Germinal center (tissue), 1 donor: Measurements from ENCODE around the gene SCRN2.

ENCODE experiments used
- DNase-seq: peaks from one replicate; pipeline ENCODE4 v3.0.0; 2012; ENCODE audit warnings: mixed read lengths, low spot score

Gene SCRN2

GRCh38 chr17:47840742-47841487 is at the start of gene SCRN2:
Gene SCRN2, minus strand, starts transcription at chr17:47841273. Its CDS starts 430 bp downstream, at chr17:47840843.
- DNase-seq, result peak; percentile 88

GRCh38 chr17:47889734-47890529 is 48.9 kb upstream of the SCRN2 start:
- peak; percentile 74 for DNase-seq

GRCh38 chr17:47888293-47888692 is 47.2 kb upstream of the SCRN2 start:
- no peak for DNase-seq

DNA sequence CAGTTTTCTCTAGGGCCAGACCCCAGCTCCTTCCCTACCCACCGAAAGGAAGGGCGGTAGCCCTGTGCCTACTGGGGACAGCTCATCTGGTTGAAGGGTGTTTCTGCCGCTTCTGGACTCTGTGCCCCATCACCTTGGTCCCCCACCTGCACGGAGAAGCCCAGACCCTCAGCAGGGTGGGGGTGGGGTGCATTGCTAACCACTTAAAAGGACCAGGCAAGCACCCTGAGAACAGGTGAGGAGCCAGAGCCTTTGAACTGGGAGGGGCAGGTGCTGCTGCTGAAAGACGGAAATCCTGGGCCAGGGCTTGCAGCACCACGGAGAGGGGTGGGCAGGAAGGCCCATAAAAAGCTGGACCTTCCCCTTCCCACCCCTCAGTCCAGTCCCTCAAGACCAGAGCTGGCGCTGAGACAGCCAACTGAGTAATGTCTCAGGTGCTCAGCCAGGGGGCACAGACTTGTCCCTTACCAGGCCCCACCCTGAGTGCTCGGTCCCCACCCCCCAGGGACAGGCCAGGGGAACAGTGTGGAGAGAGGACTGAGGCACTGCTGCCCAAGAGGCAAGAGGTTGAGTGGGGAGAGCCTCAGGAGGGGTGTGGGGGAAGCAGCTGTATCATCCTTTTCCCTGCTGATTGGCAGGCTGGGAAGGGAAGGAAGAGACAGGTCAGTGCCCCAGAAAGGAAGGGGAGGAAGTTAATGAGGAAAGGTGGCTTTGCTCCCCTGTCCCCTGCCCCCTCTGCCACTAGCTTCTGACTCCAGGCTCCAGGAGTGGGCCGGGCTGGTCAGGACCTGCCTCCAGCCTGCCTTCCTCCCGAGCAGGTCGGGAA is 44.0 kb upstream of the SCRN2 start:
- DNase-seq, result no peak

DNA sequence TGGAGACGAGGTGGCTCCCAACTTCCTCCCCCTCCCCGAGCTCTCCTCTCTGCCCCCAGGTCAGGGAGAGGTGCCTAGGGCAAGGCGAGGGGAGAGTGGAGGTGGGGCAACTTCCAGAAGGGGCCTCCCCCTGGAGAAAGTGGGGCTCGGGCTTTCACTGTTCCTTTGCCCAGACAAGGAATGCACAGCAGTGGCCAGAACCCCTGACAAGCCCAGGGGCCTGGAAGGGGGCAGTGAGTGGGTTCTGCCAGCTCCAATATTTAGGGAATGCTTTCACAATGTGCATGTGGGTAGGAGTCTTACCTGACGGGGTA is 43.3 kb upstream of the SCRN2 start:
- DNase-seq, result no peak

GRCh38 chr17:47883589-47884426 is 42.7 kb upstream of the SCRN2 start:
- no peak for DNase-seq

DNA sequence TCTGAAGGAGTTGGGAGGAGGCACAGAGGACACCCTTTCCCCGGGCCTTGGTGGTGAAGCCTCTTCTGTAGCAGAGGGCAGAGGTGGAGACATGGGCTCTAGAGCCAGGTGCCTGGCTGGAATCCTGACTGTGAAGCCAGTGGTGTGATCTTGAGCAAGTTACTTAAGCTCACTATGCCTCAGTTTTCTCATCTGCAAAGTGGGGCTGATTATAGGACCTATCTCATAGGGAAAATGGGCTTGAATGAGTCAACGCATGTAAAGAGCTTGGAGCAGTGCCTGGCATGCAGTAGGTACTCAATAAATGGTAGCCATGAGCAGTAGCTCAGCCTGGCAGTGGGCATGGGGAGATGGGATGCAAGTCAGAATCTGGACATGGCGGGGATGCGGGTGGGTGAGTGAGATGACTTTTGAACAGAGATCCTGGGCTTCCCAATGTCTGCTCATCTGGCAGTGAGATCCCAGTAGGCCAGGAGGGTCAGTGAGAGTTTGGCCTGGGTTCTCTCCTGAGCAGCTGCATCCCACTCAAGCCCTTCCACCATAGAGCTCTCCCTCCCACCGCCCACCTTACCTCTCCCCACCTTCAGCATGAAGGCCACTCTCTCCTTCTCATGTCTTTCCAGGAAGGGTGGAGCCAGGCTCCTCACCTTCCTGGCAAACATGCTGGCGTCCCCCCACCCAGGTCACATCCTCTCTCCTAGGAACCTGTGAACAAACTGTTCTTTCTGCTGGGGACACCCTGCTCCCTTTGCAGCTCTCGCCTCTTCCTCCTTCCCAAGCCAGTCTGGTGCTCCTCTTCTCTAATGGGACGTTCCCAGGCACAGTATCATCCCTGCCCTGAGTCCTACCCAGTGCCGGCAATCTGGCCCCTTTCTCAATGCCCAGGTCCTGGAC is 41.9 kb upstream of the SCRN2 start:
- no peak for DNase-seq

DNA sequence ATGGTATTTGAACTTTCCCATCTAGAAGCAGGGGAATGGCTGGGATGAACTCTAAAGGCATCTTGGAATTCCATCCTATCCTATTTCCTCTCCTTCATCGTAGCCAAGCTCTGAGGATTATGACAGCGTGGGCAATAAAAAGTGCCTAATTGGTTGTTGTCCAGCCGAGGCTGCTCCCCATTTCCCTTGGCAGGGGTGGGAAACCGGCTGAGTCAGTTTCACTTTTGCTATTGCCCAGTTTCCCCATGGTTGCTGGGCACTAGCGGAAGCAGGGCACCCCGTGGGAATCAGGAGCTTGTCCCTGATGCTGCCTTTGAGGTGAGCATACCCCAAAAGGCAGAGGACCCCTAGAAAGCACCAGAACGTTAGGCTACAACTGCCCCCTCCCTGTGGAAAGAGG is 41.2 kb upstream of the SCRN2 start:
- no peak for DNase-seq

- DNase-seq, result no peak
Observed at GRCh38 chr17:47879776-47880454, 38.8 kb upstream of the SCRN2 start.

GRCh38 chr17:47879028-47879585 is 38.0 kb upstream of the SCRN2 start:
- DNase-seq, result no peak

DNA sequence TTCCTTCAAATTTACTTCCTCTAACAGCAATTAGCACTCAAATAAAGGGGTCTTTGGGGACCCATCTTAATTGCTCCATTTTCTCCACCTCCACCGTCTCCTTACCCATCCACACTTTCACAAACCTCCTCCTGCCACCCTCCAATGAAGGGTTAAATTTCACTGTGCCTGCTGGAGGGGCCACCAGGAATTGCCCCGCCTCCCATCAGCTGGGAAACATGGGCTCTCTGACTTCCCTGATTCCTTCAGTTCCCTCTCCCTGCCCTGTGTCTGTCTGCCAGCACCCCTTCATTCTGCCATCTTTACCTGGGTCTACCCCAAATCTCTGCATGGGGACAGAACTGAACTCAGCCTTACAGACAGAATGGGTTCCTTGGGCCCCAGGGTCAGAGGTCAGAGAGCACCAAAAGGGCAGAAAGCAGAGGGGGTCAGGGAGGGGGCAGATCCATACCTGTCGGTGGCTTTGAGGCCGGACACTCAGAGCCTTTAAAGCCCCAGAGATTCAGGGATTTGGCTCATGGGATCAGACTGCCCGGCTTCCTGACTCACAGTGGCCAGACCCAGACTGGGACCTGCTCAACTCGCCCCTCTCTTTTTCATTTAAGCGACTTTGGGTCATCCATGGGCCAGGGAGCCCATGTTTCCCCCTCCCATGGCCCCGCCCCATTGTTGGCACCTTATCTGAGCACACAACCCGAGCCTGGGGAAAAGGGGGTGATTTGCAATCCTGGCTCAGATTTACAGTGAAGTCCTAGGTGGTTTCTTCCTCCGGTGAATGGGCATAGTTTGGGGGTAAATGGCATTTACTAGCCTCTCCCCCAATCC is 37.3 kb upstream of the SCRN2 start:
- no peak for DNase-seq

DNA sequence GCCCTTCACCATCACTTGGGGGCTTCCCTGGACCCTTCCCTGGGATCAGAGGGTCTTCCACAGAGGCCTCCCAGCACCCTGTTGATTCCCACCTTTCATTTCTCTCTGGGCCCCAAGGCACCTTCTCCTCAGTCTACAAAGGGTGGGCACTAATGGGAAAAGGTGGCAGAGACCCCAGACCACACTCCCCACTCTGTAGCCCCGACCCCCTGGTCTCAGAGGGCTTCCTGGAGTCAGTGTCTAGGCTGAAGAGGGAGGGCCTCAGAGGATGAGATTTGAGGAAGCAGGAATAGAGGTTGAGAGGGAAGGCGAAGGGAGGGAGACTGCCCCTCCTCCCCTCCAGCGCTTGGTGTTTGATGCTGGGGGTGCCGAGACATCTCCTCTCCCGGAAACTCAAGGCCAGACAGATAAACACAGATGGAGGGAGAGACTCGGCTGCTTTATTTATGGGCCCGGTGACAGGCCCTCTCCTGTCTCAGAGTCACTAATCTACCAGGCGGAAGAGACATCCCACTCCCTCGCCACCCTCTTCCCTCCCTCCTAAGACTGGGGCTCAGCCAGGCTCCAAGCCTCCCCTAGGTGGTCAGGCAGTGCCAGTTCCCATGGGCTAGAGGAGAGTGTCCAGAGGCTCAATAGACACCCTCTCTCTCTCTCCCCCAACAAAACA is 36.4 kb upstream of the SCRN2 start:
- no peak for DNase-seq

GRCh38 chr17:47875011-47875985 is 34.2 kb upstream of the SCRN2 start:
- DNase-seq, result no peak

GRCh38 chr17:47873200-47874090 is 32.4 kb upstream of the SCRN2 start:
- DNase-seq, result no peak

GRCh38 chr17:47872651-47873161 is 31.6 kb upstream of the SCRN2 start:
- no peak for DNase-seq
